HG03575 (cell line): ENCODE results near the gene C2CD2.

Source experiments
- ATAC-seq: cut with Tn5 transposase; IDR thresholded peaks from one replicate; pipeline ENCODE4 v1.9.1; 2021; ENCODE audit not compliant: unreplicated experiment, insufficient number of reproducible peaks, low FRiP score; ENCODE audit errors: extremely low read depth

Gene C2CD2

GRCh38 chr21:41897047-41897669, 56.7 kb downstream of the C2CD2 start:
- ATAC-seq: no peak

- ATAC-seq: no peak
Measured at GRCh38 chr21:41895643-41896493, 58.0 kb downstream of the C2CD2 start.

- no peak for ATAC-seq
Measured at GRCh38 chr21:41894922-41895557, 58.8 kb downstream of the C2CD2 start.

- no peak for ATAC-seq
Measured at GRCh38 chr21:41894511-41894910, 59.3 kb downstream of the C2CD2 start.

- no peak for ATAC-seq
Measured at GRCh38 chr21:41892726-41893125, 61.1 kb downstream of the C2CD2 start.

- ATAC-seq: no peak
Measured at GRCh38 chr21:41891132-41891531, 62.7 kb downstream of the C2CD2 start.

GRCh38 chr21:41890355-41890754, 63.5 kb downstream of the C2CD2 start:
- ATAC-seq: no peak

- ATAC-seq: no peak
Measured at GRCh38 chr21:41888749-41889376, 65.0 kb downstream of the C2CD2 start.

- ATAC-seq: no peak
Measured at GRCh38 chr21:41887667-41888066, 66.2 kb downstream of the C2CD2 start.

- ATAC-seq: no peak
Measured at GRCh38 chr21:41886328-41886727, 67.5 kb downstream of the C2CD2 start.

- no peak for ATAC-seq
Measured at GRCh38 chr21:41885341-41886024, 68.3 kb downstream of the C2CD2 start.

GRCh38 chr21:41884501-41885030, 69.3 kb downstream of the C2CD2 start:
- no peak for ATAC-seq

GRCh38 chr21:41883582-41883981, 70.2 kb downstream of the C2CD2 start:
- ATAC-seq: no peak

GRCh38 chr21:41881051-41881450, 72.8 kb downstream of the C2CD2 start:
- no peak for ATAC-seq

- no peak for ATAC-seq
Measured at GRCh38 chr21:41880153-41880552, 73.7 kb downstream of the C2CD2 start.

GRCh38 chr21:41879190-41879998, 74.4 kb downstream of the C2CD2 start, which contains the start of gene PRDM15:
Gene PRDM15, minus strand, starts transcription at chr21:41879344. Its CDS starts 18,981 bp downstream, at chr21:41860363.
- ATAC-seq: no peak

- no peak for ATAC-seq
Measured at GRCh38 chr21:41878831-41879189, 75.0 kb downstream of the C2CD2 start.
